ENCODE measurements around the gene BET1L.
A peak's percentile ranks its signal among the peaks of the same experiment; 100 is the strongest.
"Not testable (repeated sequence)": the region's sequence is repeated elsewhere in the genome, so short reads cannot be mapped to it uniquely, and the experiment has no call there.

Gene BET1L

GRCh38 chr11:193481-193880, 13.7 kb downstream of the BET1L start:
- not testable (repeated sequence) for DNase-seq (ENCODE audit: low read depth)

- not testable (repeated sequence) for DNase-seq (ENCODE audit: low read depth)
These were observed 14.5 kb downstream of the BET1L start, which contains the start of gene SCGB1C1 for GRCh38 chr11:192674-193128. Gene SCGB1C1, plus strand, starts transcription at chr11:193078. Its CDS starts 22 bp downstream, at chr11:193100.

GRCh38 chr11:191490-192478, 15.4 kb downstream of the BET1L start:
- DNase-seq (ENCODE audit: low read depth), result peak; percentile 52

GRCh38 chr11:190546-190945, 16.7 kb downstream of the BET1L start:
- DNase-seq (ENCODE audit: low read depth), result not testable (repeated sequence)

GRCh38 chr11:189843-190311, 17.3 kb downstream of the BET1L start:
- DNase-seq (ENCODE audit: low read depth), result not testable (repeated sequence)

GRCh38 chr11:189200-189783, 17.9 kb downstream of the BET1L start:
- DNase-seq (ENCODE audit: low read depth), result not testable (repeated sequence)

GRCh38 chr11:180242-180641, 27.0 kb downstream of the BET1L start:
- not testable (repeated sequence) for DNase-seq (ENCODE audit: low read depth)

All from activated gamma-delta T cell treated with anti-CD3 and anti-CD28 coated beads, Interleukin-2, amount 50 U/mL, for 16 hours (primary cell).